K562 (cell line): ENCODE measurements around the gene OSBPL3. TPM values are rescaled to one million over a fixed set of nuclear protein-coding genes. Genes with fewer than 3 reads are reported as not detected.

Experiments
- ATF3 ChIP-seq, 2 experiments: fragments of 450-650 bp in 1 of 2; sonication (generic) in 1 of 2; formaldehyde crosslinking in 1 of 2; IDR thresholded peaks in 1 of 2; conservative IDR thresholded peaks in 1 of 2; 2 replicates each; pipeline versions ENCODE4 v1.6.1 to v1.8.1; 2016 to 2023; ENCODE audit warnings: mild to moderate bottlenecking in 2 of 2, moderate library complexity in 2 of 2, inconsistent platforms in 1 of 2, missing genetic modification reagents in 1 of 2
- BCOR ChIP-seq: fragments of 450-650 bp; IDR thresholded peaks from 2 replicates; pipeline ENCODE4 v1.6.1; 2016
- CEBPG ChIP-seq, 3 experiments: fragments of 200-800 bp in 1 of 3; sonication (Bioruptor generic) in 1 of 3; sonication (generic) in 1 of 3; formaldehyde crosslinking in 1 of 3; IDR thresholded peaks in 2 of 3; conservative IDR thresholded peaks in 1 of 3; 2 replicates each; pipeline versions ENCODE4 v1.6.1 to v1.8.0; 2016 to 2022; ENCODE audit warnings: missing compliant biosample characterization in 2 of 3, missing genetic modification characterization in 2 of 3, mild to moderate bottlenecking in 1 of 3, missing genetic modification reagents in 1 of 3
- CXXC5 ChIP-seq: fragments of 250-450 bp; sonication (Bioruptor Pico); IDR thresholded peaks from 2 replicates; pipeline ENCODE4 v1.8.0; 2022; ENCODE audit warnings: inconsistent platforms, mild to moderate bottlenecking, moderate library complexity
- DDX20 ChIP-seq: fragments of 450-650 bp; IDR thresholded peaks from 2 replicates; pipeline ENCODE4 v1.6.1; 2016; ENCODE audit warnings: missing genetic modification characterization, low read depth, mild to moderate bottlenecking, missing compliant biosample characterization, moderate library complexity
- E2F8 ChIP-seq: fragments of 450-650 bp; IDR thresholded peaks from 2 replicates; pipeline ENCODE4 v1.7.1; 2018; ENCODE audit warnings: mild to moderate bottlenecking, low read depth; ENCODE audit not compliant: partially characterized antibody
- ELK3 ChIP-seq: fragments of 450-650 bp; formaldehyde crosslinking; IDR thresholded peaks from 2 replicates; pipeline ENCODE4 v1.4.0; 2020; ENCODE audit warnings: mild to moderate bottlenecking
- HDAC2 ChIP-seq: fragments of 450-650 bp; IDR thresholded peaks from 2 replicates; pipeline ENCODE4 v1.6.1; 2016; ENCODE audit warnings: mild to moderate bottlenecking
- NCOA1 ChIP-seq: fragments of 450-650 bp; IDR thresholded peaks from 2 replicates; pipeline ENCODE4 v1.6.1; 2016; ENCODE audit warnings: low read depth
- PHB2 ChIP-seq: fragments of 450-650 bp; IDR thresholded peaks from 2 replicates; pipeline ENCODE4 v1.6.1; 2017; ENCODE audit warnings: low read depth
- TFE3 ChIP-seq: fragments of 450-650 bp; formaldehyde crosslinking; IDR thresholded peaks from 2 replicates; pipeline ENCODE4 v1.4.0; 2020; ENCODE audit warnings: mild to moderate bottlenecking, mixed read lengths
- USF1 ChIP-seq: sonication (generic); formaldehyde crosslinking; IDR thresholded peaks from 2 replicates; pipeline ENCODE4 v1.9.0; 2022; ENCODE audit warnings: mild to moderate bottlenecking, missing genetic modification reagents
- ZKSCAN3 ChIP-seq: fragments of 250-450 bp; sonication (Bioruptor Pico); IDR thresholded peaks from 2 replicates; pipeline ENCODE4 v1.4.0; 2020
- ZNF12 ChIP-seq: sonication (generic); formaldehyde crosslinking; IDR thresholded peaks from 2 replicates; pipeline ENCODE4 v1.4.0; 2020; ENCODE audit warnings: mild to moderate bottlenecking, missing genetic modification reagents
- ZNF280A ChIP-seq: fragments of 450-650 bp; IDR thresholded peaks from 2 replicates; pipeline ENCODE4 v1.6.1; 2018; ENCODE audit warnings: mild to moderate bottlenecking, low read depth; ENCODE audit not compliant: partially characterized antibody
- ZNF316 ChIP-seq: fragments of 450-650 bp; IDR thresholded peaks from 2 replicates; pipeline ENCODE4 v1.6.1; 2016
- ZNF699 ChIP-seq: fragments of 250-450 bp; sonication (Bioruptor Pico); IDR thresholded peaks from 2 replicates; pipeline ENCODE4 v1.8.0; 2021; ENCODE audit warnings: mild to moderate bottlenecking, moderate library complexity; ENCODE audit not compliant: insufficient replicate concordance
- ZNF785 ChIP-seq: fragments of 250-450 bp; sonication (Bioruptor Pico); IDR thresholded peaks from 2 replicates; pipeline ENCODE4 v1.4.0; 2020; ENCODE audit warnings: mild to moderate bottlenecking
- polyA plus RNA-seq, 8 experiments: library from polyadenylated mRNA; depleted of rRNA in 4 of 8; stranded (reverse) in 5 of 8; unstranded in 3 of 8; fragments of >200 nt; fragmentation: Nextera tagmentation in 2 of 8; fragmentation: Illumina TruSeq in 1 of 8; extraction: Ambion mirVana in 2 of 8; extraction: Trizol in 1 of 8; gene quantifications; 2 replicates each; pipeline versions ENCODE4 v1.2.1 to v1.2.3, GENCODE V29; 2011 to 2014; ENCODE audit warnings: inconsistent platforms in 1 of 8, missing spikeins in 1 of 8
- total RNA-seq, 7 experiments: library from RNA; depleted of rRNA in 6 of 7; stranded (reverse); fragments of >200 nt in 6 of 7; fragmentation: Illumina TruSeq in 2 of 7; extraction: Trizol in 2 of 7; gene quantifications; 2 replicates each; pipeline versions ENCODE4 v1.2.1 to v1.2.3, GENCODE V29; 2011 to 2021; ENCODE audit warnings: low replicate concordance in 1 of 7

Gene OSBPL3
- total and polyA plus RNA-seq, 9 of the 15 experiments (the other 6 are each of a cell fraction or from before 2014, with no cell fraction given), result 4.8 to 37.2 (median 26.5) TPM

- no peak for TF ChIP-seq ZNF280A
- no peak for TF ChIP-seq TFE3 (CRISPR knock-in tag)
- TF ChIP-seq CEBPG (CRISPR knock-in tag; IDR thresholded peaks at IDR 0.05), result no peak
- TF ChIP-seq CEBPG (tag; conservative IDR thresholded peaks at IDR 0.05 in 1 of 2, IDR thresholded peaks at IDR 0.05 in 1 of 2), result no peak
- no peak for TF ChIP-seq ZNF699 (CRISPR knock-in tag)
- peak; percentile 83; the same call in 1 of the 2 replicates for TF ChIP-seq HDAC2
- TF ChIP-seq NCOA1, result peak; percentile 36; the same call in 1 of the 2 replicates
- TF ChIP-seq USF1 (CRISPR knock-in tag), result no peak
- TF ChIP-seq E2F8, result no peak
- no peak for TF ChIP-seq ZNF12 (CRISPR knock-in tag)
- TF ChIP-seq CXXC5 (CRISPR knock-in tag), result no peak
- no peak for TF ChIP-seq ELK3 (CRISPR knock-in tag)
- no peak for TF ChIP-seq DDX20 (tag)
- peak; percentile 44 for TF ChIP-seq BCOR
- TF ChIP-seq ZNF316, result no peak
- TF ChIP-seq ZKSCAN3 (CRISPR knock-in tag), result no peak
- no peak for TF ChIP-seq ZNF785 (CRISPR knock-in tag)
- peak; percentile 95 for TF ChIP-seq ATF3 (IDR thresholded peaks at IDR 0.05)
- no peak for TF ChIP-seq ATF3 (CRISPR knock-in tag; conservative IDR thresholded peaks at IDR 0.05)
- peak; percentile 34; the same call in 1 of the 2 replicates for TF ChIP-seq PHB2
Observed at GRCh38 chr7:24907311-24907886, 72.6 kb downstream of the OSBPL3 start (continued).
